A549 (cell line): ENCODE results near the gene TRIM59.

ENCODE experiments used
- BHLHE40 ChIP-seq: IDR thresholded peaks from 2 replicates; pipeline ENCODE4 v1.6.1; 2012; ENCODE audit warnings: low read depth, low read length, inconsistent platforms
- CBX2 ChIP-seq: fragments of 200-600 bp; sonication (generic); IDR thresholded peaks from 2 replicates; pipeline ENCODE4 v1.6.1; 2016; ENCODE audit warnings: low read depth, mild to moderate bottlenecking, borderline replicate concordance
- EP300 ChIP-seq, 2 experiments: fragments of >200 bp; sonication (Bioruptor Twin); formaldehyde crosslinking; IDR thresholded peaks; 2 replicates in 1 of 2; 3 replicates in 1 of 2; pipeline ENCODE4 v1.6.1; 2016 to 2017
- GATA3 ChIP-seq: IDR thresholded peaks from 2 replicates; pipeline ENCODE4 v1.6.1; 2012; ENCODE audit warnings: borderline replicate concordance
- HDAC2 ChIP-seq: fragments of 200-600 bp; sonication (generic); IDR thresholded peaks from 2 replicates; pipeline ENCODE4 v1.6.1; 2016
- JUN ChIP-seq, 2 experiments: fragments of >200 bp; sonication (Bioruptor Twin); formaldehyde crosslinking; IDR thresholded peaks; 2 replicates in 1 of 2; 3 replicates in 1 of 2; pipeline ENCODE4 v1.6.1; 2016 to 2017
- PHF8 ChIP-seq: fragments of 200-600 bp; sonication (generic); IDR thresholded peaks from 2 replicates; pipeline ENCODE4 v1.6.1; 2016; ENCODE audit warnings: low read depth, mild to moderate bottlenecking, antibody characterized with exemption, moderate library complexity, borderline replicate concordance
- POLR2A ChIP-seq: IDR thresholded peaks from 2 replicates; pipeline ENCODE4 v1.6.1; 2012; ENCODE audit warnings: mild to moderate bottlenecking, low read length
- RAD21 ChIP-seq, 2 experiments: fragments of >200 bp in 1 of 2; sonication (Bioruptor Twin) in 1 of 2; formaldehyde crosslinking in 1 of 2; IDR thresholded peaks in 1 of 2; conservative IDR thresholded peaks in 1 of 2; 2 replicates in 1 of 2; 3 replicates in 1 of 2; pipeline ENCODE4 v1.6.1; 2012 to 2018; ENCODE audit warnings: inconsistent platforms in 1 of 2
- REST ChIP-seq: fragments of 200-600 bp; sonication (generic); IDR thresholded peaks from 2 replicates; pipeline ENCODE4 v1.6.1; 2016; ENCODE audit warnings: antibody characterized with exemption, mild to moderate bottlenecking, moderate library complexity
- TF ChIP-seq, protein P1 (sequence below): fragments of >200 bp; sonication (Bioruptor Twin); formaldehyde crosslinking; IDR thresholded peaks from 3 replicates; pipeline ENCODE4 v1.5.1; 2016
- TF ChIP-seq, protein P2 (sequence below): IDR thresholded peaks from 2 replicates; pipeline ENCODE4 v1.6.1; 2012
- TF ChIP-seq, protein P3 (sequence below): IDR thresholded peaks from 2 replicates; pipeline ENCODE4 v1.6.1; 2012; ENCODE audit warnings: low read depth, borderline replicate concordance
- TF ChIP-seq, protein P4 (sequence below): fragments of 150-350 bp; IDR thresholded peaks from 2 replicates; pipeline ENCODE4 v1.6.1; 2014; ENCODE audit warnings: low read depth, mild to moderate bottlenecking, low read length

GRCh38 chr3:160394009-160394392 is 55.6 kb downstream of the TRIM59 start:
- TF ChIP-seq, protein P1, sequence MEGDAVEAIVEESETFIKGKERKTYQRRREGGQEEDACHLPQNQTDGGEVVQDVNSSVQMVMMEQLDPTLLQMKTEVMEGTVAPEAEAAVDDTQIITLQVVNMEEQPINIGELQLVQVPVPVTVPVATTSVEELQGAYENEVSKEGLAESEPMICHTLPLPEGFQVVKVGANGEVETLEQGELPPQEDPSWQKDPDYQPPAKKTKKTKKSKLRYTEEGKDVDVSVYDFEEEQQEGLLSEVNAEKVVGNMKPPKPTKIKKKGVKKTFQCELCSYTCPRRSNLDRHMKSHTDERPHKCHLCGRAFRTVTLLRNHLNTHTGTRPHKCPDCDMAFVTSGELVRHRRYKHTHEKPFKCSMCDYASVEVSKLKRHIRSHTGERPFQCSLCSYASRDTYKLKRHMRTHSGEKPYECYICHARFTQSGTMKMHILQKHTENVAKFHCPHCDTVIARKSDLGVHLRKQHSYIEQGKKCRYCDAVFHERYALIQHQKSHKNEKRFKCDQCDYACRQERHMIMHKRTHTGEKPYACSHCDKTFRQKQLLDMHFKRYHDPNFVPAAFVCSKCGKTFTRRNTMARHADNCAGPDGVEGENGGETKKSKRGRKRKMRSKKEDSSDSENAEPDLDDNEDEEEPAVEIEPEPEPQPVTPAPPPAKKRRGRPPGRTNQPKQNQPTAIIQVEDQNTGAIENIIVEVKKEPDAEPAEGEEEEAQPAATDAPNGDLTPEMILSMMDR: no peak
- TF ChIP-seq JUN (IDR thresholded peaks at IDR 0.05) (no peak), POLR2A (no peak), RAD21 (conservative IDR thresholded peaks at IDR 0.05 in 1 of 2, IDR thresholded peaks at IDR 0.05 in 1 of 2) (no peak), EP300 (IDR thresholded peaks at IDR 0.05) (no peak), BHLHE40 (no peak), CBX2 (no peak), HDAC2 (no peak), GATA3 (no peak), REST (no peak), PHF8 (no peak)
- TF ChIP-seq, protein P2, sequence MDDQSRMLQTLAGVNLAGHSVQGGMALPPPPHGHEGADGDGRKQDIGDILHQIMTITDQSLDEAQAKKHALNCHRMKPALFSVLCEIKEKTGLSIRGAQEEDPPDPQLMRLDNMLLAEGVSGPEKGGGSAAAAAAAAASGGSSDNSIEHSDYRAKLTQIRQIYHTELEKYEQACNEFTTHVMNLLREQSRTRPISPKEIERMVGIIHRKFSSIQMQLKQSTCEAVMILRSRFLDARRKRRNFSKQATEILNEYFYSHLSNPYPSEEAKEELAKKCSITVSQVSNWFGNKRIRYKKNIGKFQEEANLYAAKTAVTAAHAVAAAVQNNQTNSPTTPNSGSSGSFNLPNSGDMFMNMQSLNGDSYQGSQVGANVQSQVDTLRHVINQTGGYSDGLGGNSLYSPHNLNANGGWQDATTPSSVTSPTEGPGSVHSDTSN: no peak
- TF ChIP-seq, protein P3, sequence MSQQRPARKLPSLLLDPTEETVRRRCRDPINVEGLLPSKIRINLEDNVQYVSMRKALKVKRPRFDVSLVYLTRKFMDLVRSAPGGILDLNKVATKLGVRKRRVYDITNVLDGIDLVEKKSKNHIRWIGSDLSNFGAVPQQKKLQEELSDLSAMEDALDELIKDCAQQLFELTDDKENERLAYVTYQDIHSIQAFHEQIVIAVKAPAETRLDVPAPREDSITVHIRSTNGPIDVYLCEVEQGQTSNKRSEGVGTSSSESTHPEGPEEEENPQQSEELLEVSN: no peak
- TF ChIP-seq, protein P4, sequence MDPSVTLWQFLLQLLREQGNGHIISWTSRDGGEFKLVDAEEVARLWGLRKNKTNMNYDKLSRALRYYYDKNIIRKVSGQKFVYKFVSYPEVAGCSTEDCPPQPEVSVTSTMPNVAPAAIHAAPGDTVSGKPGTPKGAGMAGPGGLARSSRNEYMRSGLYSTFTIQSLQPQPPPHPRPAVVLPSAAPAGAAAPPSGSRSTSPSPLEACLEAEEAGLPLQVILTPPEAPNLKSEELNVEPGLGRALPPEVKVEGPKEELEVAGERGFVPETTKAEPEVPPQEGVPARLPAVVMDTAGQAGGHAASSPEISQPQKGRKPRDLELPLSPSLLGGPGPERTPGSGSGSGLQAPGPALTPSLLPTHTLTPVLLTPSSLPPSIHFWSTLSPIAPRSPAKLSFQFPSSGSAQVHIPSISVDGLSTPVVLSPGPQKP: no peak
